HL-60 (cell line): ENCODE measurements around the gene BCL11B.

Source experiments
- POLR2AphosphoS5 ChIP-seq: IDR thresholded peaks from 2 replicates; pipeline ENCODE4 v1.6.1; 2012; ENCODE audit warnings: low read depth
- TF ChIP-seq, protein P1 (sequence below): IDR thresholded peaks from one replicate; pipeline ENCODE4 v1.5.1; 2011; ENCODE audit warnings: low read length, control low read depth, inconsistent platforms; ENCODE audit not compliant: insufficient read depth

DNA sequence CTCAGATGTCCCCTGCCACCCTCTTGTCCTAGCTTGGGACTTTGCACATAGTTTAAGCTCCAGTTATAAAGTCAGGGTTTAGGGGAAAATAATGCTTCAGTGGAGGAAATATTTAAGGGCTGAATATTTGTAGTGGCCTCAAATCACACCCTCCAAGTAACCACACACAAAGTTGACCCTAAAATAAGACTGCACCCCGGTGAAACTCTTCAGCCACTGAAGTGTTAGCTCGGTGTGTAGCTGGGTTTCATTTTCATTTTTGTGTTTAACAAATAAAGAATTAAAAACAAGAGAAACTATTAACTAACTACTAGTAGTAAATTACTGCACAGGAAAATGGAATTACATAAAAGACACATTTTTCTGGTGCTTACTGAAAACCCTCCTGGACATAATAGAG lies 14.8 kb upstream of the BCL11B start:
- TF ChIP-seq, protein P1, sequence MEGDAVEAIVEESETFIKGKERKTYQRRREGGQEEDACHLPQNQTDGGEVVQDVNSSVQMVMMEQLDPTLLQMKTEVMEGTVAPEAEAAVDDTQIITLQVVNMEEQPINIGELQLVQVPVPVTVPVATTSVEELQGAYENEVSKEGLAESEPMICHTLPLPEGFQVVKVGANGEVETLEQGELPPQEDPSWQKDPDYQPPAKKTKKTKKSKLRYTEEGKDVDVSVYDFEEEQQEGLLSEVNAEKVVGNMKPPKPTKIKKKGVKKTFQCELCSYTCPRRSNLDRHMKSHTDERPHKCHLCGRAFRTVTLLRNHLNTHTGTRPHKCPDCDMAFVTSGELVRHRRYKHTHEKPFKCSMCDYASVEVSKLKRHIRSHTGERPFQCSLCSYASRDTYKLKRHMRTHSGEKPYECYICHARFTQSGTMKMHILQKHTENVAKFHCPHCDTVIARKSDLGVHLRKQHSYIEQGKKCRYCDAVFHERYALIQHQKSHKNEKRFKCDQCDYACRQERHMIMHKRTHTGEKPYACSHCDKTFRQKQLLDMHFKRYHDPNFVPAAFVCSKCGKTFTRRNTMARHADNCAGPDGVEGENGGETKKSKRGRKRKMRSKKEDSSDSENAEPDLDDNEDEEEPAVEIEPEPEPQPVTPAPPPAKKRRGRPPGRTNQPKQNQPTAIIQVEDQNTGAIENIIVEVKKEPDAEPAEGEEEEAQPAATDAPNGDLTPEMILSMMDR, result no peak
- TF ChIP-seq POLR2AphosphoS5, result no peak
